Measurements from ENCODE around the gene FRS3. TPM values are rescaled to one million over a fixed set of nuclear protein-coding genes. Genes with fewer than 3 reads are reported as not detected.

The FRS3 gene
- total and polyA plus RNA-seq, 2 donors from 2014 or later: 5.3 to 7.0 TPM

- no peak for TF ChIP-seq CTCF (IDR thresholded peaks at IDR 0.05; ENCODE audit: borderline replicate concordance, extremely low read depth, insufficient read depth)
- Histone ChIP-seq H3K4me1 (ENCODE audit: control insufficient read depth in 2 of 3, insufficient read depth in 2 of 3, low read depth in 1 of 3, low read length in 3 of 3) (peaks cover 0 to 5% (median 0%) of the 10 kb centered on the region in 3 donors), H3K4me3 (ENCODE audit: low read length in 3 of 3) (no peak overlapping the region), H3K9ac (ENCODE audit: low read length in 3 of 3) (no peak overlapping the region), H3K27me3 (ENCODE audit: control insufficient read depth, insufficient read depth, low read length) (no peaks in the 10 kb centered on the region), H3K27ac (ENCODE audit: low read depth in 2 of 2, low read length in 2 of 2) (no peak overlapping the region), H3K9me3 (ENCODE audit: control insufficient read depth in 2 of 3, insufficient read depth in 1 of 3, low read length in 3 of 3) (no peaks in the 10 kb centered on the region), H3K36me3 (ENCODE audit: control insufficient read depth in 2 of 3, insufficient read depth in 3 of 3, low read length in 3 of 3) (peaks cover 2 to 27% (median 27%) of the 10 kb centered on the region in 3 donors)
- intact Hi-C loops (cut with DNase I): no loop called here
- no peak for DNase-seq
- FAIRE-seq: no peak
These were observed 4.9 kb downstream of the FRS3 start for GRCh38 chr6:41774841-41775240.

GRCh38 chr6:41771058-41771983 is 8.4 kb downstream of the FRS3 start:
- H3K9ac ChIP-seq (ENCODE audit: low read length in 3 of 3): no peak overlapping the region
- H3K9me3 ChIP-seq (ENCODE audit: control insufficient read depth in 2 of 3, insufficient read depth in 1 of 3, low read length in 3 of 3): no peaks in the 10 kb centered on the region
- H3K27ac ChIP-seq (ENCODE audit: low read depth in 2 of 2, low read length in 2 of 2): no peak overlapping the region
- DNase-seq: no peak
- H3K4me3 ChIP-seq (ENCODE audit: low read length in 3 of 3): no peak overlapping the region
- no peak for FAIRE-seq
- peaks cover 2 to 27% (median 25%) of the 10 kb centered on the region in 3 donors for H3K36me3 ChIP-seq (ENCODE audit: control insufficient read depth in 2 of 3, insufficient read depth in 3 of 3, low read length in 3 of 3)
- intact Hi-C loops (cut with DNase I): no loop called here
- H3K27me3 ChIP-seq (ENCODE audit: control insufficient read depth, insufficient read depth, low read length): no peaks in the 10 kb centered on the region
- peaks cover 0 to 6% (median 0%) of the 10 kb centered on the region in 3 donors for H3K4me1 ChIP-seq (ENCODE audit: control insufficient read depth in 2 of 3, insufficient read depth in 2 of 3, low read depth in 1 of 3, low read length in 3 of 3)
- no peak for TF ChIP-seq CTCF (IDR thresholded peaks at IDR 0.05; ENCODE audit: borderline replicate concordance, extremely low read depth, insufficient read depth)

DNA sequence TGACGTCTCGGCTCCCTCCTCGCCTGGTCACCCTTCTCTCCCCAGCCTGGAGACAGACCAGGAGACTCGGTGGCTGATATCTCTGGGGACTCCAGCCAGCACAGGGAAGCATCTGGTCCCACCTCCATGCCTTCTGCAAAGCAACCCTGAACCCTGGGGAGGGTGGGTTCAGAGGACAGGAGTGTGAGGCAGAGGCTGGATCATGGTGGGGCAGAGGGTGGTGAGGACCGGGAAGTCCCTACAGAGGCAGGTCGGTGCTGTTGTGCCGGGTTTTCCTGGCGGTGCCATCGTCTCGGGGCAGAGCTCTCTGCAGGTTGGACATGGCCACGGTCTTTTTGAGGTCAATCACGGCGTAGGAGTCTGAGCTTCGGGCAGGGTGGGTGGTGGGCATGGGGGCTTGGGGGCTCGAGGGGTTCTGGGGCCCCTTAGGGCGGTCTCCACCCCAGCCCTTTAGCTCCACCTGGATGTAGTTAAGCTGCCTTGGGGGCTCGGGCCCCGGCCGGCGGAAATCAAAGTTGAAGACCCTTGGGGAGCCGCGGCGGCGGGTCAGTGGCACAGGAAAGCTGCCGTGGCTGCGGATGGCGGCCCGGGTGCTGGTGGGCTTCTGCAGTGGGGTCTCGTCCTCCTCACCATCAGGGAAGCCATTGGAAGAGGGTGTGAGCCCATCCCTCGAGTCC is 9.2 kb downstream of the FRS3 start:
- FAIRE-seq: no peak
- no peaks in the 10 kb centered on the region for H3K27me3 ChIP-seq (ENCODE audit: control insufficient read depth, insufficient read depth, low read length)
- no peak for TF ChIP-seq CTCF (IDR thresholded peaks at IDR 0.05; ENCODE audit: borderline replicate concordance, extremely low read depth, insufficient read depth)
- peak in 1 of 5 donors; percentile 22 for DNase-seq
- no peak overlapping the region for H3K9ac ChIP-seq (ENCODE audit: low read length in 3 of 3)
- intact Hi-C loops (cut with DNase I): no loop called here
- H3K4me1 ChIP-seq (ENCODE audit: control insufficient read depth in 2 of 3, insufficient read depth in 2 of 3, low read depth in 1 of 3, low read length in 3 of 3): peaks cover 0 to 6% (median 0%) of the 10 kb centered on the region in 3 donors
- H3K27ac ChIP-seq (ENCODE audit: low read depth in 2 of 2, low read length in 2 of 2): no peak overlapping the region
- peaks cover 2 to 24% (median 23%) of the 10 kb centered on the region in 3 donors for H3K36me3 ChIP-seq (ENCODE audit: control insufficient read depth in 2 of 3, insufficient read depth in 3 of 3, low read length in 3 of 3)
- H3K4me3 ChIP-seq (ENCODE audit: low read length in 3 of 3): no peak overlapping the region
- no peaks in the 10 kb centered on the region for H3K9me3 ChIP-seq (ENCODE audit: control insufficient read depth in 2 of 3, insufficient read depth in 1 of 3, low read length in 3 of 3)

All from kidney (tissue), 14 donors.